Femur (tissue), 1 donor: ENCODE results near the gene FCMR.

Source experiments
- DNase-seq: peaks from one replicate; pipeline ENCODE4 v3.0.0-alpha.2; 2017

Gene FCMR, protein sequence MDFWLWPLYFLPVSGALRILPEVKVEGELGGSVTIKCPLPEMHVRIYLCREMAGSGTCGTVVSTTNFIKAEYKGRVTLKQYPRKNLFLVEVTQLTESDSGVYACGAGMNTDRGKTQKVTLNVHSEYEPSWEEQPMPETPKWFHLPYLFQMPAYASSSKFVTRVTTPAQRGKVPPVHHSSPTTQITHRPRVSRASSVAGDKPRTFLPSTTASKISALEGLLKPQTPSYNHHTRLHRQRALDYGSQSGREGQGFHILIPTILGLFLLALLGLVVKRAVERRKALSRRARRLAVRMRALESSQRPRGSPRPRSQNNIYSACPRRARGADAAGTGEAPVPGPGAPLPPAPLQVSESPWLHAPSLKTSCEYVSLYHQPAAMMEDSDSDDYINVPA

DNA sequence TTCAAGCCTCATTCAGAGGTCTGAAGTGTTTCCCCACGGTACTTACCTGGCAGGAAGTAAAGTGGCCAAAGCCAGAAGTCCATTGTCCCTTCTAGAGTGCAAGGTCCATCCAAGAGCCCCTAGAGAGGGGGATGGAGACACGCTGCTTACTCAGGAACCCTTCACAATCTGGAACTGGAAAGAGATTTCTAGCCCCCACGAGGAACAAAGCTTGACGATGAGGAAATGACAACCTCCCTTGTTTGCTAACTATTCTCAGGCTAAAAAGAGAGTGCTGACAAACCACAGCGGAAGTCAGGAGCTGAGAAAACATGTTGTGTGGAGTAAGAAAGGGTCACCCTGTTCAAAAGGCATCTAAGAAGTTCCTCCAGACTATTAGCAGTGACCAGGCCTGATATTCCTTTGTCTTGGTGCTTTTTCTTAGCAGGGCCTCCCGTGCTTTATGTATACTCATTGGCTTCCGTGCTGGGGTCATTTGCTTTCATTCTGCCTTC lies at the start of gene FCMR:
FCMR (minus strand) TSS at position 170 of the 494 bp plus-strand sequence; CDS start at position 83, 87 bp downstream.
- DNase-seq, result peak; percentile 46

DNA sequence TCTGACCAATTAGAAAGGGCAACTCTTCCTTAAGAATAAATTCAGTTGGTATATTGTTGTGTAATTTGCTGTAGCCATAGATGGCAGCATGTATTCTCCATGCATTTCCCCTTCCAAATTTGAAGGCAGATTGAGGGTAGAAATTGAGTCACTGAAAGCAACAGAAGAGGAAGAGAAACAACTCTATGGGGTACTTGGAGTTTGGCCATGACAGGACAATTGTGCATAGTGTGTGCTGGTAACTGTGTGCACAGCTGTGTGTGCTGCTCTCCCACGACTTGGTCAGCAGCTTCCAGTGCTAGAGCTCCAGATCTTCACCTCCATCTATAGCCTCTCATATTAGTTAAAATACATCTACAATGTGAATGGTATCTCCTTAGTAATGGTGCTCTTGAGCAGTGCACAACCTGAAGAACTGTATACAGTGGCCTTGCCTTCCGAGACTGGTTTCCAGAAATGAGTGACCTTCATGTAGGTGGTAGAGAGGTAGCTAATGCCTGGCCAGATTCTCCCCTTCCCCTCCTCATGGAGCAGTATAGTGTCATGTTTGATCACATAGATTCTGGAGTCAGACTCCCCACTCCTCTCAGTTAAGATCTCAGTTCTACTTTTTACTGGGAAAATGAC lies 49.4 kb upstream of the FCMR start:
- DNase-seq, result no peak

DNA sequence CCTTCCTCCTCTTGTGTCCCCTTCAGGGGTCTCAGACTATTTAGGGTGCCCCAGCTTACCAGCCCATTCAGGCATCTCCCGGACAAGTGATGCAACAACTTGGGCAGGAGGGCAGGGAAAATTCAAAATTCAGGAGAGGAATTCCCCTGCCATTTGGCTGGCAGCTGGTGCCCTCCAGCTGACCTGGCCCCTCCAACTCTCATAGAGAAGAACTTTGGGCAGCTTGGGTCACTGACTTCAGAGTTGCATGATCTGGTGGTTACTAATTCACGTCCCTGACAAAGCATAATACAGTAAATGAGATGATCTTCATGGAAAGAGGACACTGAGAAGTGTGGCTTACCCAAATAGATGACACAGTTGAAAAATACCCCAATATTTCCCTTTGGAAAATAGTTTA lies 48.7 kb upstream of the FCMR start, which contains the start of gene FCAMR:
FCAMR (minus strand) TSS at position 15 of the 400 bp plus-strand sequence. CDS start 335 bp downstream, outside the sequence.
- no peak for DNase-seq

DNA sequence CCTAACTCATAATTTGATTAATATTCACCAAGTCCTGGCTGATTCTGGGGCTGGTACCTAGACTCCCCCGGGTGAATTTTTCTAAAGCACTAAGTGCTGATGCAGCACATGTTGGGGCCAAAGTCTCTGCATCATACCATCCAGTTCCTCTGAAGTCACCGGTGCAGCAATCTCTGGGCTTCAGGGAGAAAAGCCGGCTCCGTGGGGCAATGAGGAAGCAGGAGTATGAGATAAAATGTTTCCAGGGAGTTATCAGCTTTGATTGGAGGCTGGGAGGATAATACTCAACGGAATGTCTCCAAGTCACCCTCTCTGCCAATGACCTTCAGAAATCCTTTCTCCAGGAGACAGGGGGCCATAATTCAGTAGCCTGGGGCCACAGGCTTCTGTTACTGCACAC lies 47.3 kb upstream of the FCMR start:
- no peak for DNase-seq

DNA sequence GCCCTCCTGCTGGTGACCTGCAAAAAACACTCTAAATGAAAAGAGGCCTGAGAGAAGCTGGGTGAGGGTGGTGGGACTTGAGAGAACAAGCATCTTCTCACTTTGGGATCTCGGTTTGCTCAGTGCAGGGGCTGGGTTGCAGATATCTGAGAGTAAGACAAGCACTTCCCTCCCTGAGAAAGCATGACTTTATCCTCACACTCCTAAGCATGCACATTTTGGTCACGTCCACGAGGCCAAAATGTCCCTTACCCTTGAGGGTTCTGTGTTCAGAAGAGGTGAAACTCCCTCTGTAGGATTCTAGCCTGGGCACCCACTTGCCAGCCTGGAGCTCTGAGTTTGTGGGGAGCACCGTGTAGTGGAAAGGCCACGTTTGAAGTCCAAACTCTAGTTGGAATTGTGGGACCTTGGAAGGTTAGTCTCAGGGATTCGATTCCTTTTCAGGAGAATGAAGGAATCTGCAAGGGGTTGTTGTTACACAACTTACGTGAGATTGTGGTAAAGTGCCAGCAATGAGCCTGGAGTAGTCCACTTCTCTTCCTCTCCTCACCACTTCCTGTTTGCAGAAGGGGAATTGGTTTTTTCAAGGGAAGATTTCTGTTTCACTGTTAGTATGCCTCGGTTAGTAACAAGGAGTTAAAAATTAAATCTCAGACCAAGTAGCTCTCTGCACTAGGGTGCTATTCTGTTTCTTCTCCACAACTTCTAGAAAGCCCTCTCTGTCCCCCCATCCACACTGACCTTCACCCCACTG lies 45.5 kb upstream of the FCMR start:
- DNase-seq, result no peak

DNA sequence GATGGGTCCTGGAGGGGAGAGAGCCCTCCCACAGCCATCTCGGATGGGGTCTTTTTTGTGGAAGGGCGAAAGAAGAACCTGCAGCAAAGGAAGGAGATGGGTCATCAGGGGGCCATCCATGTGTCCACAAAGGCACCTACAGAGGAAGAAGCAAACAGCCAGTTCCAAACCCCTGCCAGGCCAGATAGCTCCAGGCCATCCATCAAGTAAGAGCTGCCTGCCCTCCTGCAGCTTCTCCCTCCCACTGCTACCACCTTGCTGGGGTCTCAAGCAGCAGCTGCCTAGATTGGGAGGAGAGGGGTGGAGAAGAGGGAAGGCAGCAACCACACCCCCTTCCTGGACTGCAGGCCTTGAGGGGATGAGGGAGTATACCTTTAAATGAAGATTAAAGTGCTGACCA lies 44.0 kb upstream of the FCMR start:
- no peak for DNase-seq

DNA sequence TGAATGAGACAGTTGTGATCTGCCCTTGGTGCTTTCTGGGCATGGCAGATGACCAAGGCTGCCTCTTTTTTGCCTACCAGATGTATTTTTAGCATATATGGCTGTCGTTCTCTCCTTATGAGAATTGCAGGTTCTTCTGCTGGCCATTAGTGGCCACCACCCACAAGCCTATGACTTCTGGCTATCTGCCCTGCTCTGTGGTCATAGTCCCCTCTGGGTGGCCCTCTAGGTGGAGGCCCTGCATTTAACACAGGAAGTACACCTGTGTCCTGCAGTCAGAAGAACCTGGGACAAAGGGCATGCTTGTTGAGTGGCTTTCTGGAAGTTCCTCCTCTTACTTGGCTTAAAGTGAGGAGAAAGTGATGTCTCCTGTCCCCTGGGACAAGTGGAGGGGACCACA lies 42.0 kb upstream of the FCMR start:
- DNase-seq, result no peak

DNA sequence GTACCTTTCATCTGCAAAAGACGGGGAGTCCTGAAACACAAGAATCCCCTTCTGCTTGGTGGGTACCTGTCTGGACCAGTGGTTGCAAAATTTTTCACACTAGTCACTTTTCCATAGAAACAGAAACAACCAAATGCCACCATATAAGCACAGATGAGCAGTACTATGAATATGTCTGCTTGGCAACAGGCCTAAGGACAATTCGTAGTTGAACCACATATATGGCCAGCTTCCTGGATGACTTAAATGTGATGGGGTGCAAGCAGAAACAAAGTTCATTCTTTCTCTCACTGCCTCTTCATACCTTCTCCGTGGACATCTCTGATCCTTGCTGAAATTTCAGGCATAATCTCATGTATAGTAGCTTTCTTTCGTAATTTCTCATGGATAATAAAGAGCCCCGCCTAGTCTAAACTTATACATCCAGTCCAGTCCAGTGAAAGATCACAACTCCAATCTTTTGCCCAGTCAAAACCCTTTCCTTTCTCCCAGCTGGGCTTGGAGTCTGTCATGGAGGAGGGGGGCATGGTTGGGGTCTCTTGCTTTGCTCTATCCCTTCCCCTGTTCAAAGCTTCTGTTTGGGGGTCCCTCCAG lies 41.5 kb upstream of the FCMR start:
- DNase-seq, result no peak

DNA sequence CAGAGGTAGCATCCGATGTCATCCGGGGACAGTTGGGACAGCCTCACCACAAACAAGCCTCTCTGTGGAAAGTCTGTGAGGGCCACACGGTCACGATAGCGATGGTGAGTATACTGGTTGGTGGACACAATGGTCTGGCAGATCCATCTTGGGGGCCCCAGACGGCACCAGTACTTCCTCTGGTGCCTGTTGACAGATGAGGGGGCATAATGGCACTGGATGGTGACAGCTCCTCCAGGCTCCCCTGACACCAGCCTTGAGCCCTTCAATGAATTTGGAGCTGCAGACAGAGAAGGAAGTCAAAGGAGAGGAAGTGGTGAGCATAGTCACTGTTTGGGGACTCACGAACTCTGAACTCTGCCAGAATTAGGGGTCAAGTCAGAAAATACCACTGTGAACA lies 40.5 kb upstream of the FCMR start:
- no peak for DNase-seq

DNA sequence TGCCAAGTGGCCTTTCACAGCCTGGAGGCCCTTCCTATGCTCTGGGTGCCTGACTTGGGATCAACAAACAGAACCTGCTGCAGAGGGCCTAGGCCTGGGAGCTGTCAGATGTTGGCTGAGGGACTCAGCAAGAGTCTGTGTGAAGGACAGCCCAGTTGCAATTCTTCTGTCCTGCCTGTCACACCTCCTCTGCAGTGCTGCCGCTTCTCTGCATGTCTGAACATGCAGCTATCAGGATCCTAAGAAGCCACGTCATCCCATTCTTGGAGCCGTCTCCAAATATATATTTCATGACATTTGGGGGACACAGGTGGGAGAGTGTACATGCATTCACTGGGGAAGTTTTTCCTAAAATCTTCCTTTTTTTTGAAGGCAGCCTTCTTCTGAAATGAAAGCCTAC lies 39.9 kb upstream of the FCMR start:
- DNase-seq, result no peak

DNA sequence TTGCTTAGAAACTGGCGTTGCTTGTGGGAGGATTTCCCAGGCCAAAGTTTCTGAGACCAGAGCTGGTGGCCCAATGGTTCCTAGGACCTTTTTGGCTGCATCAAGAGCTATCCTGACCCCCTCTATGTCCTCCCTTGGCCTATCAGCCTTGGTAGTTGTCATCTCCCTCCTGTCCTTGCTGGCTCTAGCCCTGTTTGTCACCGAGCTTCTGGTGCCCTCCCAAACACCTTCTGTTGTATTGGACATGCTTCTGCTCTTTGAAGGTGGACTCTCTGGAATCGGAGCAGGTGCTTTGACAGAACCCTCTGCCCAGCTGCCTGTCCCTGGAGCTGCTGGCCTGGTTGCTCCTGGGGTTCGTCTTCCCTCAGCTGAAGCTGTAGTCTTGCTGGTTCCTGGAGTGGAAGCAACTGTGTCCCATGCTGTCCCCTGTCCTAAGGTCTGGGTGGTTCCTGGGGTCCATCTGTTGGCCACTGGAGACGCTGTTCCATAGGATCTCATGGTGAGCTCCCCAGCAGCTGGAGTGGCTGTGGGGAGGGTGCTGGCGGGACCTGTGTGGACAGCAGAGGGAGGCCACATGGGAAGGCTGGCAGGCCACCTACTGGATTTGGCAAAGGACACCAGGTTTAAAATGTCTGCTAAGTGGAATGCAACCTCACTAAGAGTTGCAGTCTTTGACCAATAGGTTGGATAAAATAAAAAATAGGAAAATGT lies 39.1 kb upstream of the FCMR start:
- no peak for DNase-seq

DNA sequence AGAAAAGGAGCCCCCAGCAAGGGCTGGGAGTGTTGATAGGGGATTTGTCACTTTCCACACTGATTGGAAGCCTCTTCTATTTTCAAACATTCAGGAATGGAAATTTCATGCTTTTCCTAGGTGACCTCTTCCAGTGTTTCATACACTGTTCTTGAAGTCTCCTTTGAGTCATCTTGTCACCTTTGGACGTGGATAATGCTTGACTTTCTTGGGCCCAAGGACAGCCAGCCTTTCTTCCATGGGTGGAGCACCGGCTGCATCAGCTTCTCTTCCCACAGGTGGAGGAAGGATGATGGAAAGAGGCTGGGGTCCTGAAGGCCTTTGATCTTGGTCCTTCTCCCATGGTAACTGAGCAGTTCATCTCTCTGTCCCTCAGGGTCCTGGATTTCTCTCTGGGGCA lies 36.4 kb upstream of the FCMR start:
- DNase-seq, result no peak

DNA sequence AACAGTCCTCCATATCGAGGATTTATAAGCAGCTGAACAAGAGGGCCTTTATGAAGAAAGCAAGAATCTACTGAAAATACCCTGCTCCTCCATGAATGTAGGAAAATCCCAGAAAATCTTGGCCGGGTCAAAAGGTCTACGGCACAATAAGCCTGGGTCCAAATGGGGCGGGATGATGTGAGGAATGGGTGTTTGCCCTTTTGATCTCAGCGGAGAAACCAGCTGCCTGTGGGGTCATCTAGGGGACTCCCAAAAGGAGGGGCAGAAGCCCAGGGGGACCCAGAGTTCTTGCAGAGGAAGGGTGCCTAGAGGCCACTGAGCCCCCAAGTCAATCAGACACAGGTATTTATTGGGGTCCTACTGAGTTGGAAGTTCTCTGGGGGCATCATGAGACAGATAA lies 35.9 kb upstream of the FCMR start:
- DNase-seq, result no peak

DNA sequence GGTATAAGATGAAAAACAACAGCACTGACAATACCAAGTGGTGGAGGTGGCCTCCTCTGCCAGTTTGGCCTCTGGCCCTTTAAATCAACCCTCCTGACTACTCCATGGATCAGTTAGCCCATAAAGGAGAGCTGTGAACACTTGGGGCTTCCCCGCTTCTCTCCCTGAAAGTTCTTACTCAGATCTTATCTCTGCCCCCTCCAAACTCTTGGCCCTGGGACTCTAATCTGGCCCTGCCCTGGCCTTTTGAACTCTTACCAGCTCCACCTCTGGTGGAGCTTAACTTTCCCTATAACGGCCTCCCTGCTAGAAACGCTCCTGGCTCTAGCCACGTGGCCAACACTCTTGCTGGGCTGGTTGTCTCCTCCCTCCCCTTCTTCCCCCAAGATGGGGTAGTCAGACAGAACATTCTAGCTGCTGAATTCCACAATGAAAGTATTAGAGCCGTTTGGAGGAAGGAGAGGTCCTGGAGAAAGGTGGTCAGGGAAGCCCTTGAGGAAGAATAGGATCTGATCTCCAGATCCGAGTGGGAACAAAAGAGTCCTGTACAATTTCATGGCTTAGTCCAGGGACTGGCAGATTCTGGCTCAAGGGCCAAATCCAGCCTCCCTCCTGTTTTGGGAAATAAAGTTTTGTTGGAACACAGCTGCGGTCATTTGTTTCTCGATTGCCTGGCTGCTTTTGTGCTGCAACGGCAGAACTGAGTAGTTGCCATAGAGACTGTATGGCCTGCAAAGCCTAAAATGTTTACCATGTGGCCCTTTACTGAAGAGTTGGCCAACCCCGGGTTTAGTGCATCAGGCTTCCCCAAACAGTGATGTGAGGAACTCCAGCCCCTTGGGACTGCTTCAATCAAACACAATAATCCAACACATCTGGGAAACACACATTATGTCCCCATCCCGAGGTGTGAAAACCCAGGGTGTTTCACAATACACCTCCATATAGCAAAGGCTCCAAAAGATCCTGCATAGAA lies 34.0 kb upstream of the FCMR start:
- DNase-seq, result peak; percentile 28

DNA sequence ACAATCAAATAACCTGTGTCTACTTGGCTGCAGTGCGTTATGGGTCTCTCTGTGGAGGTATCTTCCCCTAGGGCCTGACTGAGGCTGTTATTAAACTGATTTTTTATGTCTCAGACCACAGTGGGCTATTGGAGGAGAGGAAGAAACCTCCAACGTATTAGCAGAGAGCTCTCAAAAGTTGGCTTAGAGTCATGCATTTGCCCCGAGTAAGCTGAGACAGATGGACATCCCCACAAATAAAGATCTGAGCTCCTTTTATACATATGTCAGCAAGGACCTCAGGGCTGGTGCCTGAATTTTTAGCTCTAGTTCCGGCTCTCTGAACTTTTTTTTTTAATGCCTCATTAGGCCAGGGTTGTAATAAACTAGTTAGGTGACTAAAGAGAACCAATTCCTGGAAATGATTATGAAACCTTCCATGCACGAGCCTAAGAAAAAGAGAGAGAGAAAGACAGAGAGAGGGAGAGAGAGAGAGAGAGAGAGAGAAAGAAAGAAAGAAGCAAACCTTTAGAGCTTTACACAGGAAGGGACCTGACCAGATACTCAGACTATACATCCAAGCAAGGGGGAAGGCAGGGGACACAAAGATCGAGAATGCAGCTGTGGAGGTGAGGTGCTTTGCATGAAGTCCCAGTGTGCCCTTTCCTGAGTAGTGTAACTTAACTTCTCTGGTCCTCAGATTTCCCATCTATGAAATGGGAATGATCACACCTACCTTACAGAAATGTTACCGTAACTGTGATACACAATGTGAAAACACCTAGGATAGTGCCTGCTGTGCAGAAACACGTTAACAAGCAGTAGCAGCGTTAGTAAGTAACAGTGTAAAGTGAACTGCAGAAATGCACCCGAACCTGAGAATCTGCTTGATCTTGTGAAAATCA lies 33.0 kb upstream of the FCMR start:
- DNase-seq, result no peak

DNA sequence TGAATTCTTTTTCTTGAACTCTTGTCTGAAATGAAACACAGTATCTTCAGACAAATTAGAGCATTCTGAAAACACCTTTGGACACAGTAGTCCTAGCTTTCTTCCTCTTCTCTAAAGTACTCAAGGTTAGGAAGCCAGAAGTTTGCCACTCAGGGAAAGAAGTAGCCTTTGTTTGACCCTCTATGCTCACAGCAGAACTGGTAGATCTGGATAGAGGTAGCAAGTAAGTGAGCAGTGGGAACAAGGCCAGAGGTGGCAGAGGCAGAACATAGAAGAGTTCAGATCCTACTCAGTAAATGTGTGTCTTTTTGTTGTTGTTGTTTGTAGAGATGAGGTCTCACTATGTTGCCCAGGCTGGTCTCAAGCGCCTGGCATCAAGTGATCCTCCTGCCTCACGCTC lies 31.9 kb upstream of the FCMR start:
- DNase-seq, result no peak

DNA sequence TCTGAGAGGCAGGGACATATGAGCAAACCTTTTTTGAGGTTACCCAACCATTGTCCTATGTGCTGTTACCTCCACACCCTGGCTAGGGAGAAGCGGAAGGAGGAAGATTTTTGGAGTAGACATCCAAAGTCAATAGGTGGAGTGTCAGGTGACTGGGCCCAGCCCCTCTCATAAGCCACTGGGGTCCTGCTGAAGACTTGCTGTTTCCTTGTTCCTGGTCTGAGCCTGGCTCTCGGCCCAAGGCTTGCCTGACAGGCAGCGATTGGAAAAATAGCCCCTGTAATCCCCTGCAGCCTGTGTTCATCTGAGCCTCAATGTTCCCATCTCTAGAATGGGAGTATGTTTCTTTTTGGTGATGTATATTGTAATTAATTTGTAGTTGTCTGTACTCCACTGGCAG lies 31.4 kb upstream of the FCMR start:
- no peak for DNase-seq

DNA sequence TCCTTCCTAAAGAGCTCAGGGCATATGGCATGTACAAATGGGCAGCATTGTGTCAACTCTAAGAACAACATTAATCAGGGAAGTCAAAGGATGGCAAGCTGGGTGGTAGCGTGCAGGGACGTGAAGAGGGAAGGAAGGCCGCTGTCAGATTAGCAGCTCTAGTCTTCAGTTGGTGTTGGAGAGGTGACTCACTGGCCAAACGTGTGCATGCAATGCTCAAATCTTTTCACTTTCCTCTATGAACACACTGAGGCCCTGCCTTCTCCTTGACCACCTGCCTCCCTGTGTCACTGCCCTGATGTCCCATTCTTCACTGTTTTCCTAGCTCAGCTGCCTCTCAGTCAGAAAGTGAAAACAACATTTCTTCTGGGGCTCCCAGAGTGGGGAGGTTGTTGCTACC lies 30.4 kb upstream of the FCMR start:
- no peak for DNase-seq

DNA sequence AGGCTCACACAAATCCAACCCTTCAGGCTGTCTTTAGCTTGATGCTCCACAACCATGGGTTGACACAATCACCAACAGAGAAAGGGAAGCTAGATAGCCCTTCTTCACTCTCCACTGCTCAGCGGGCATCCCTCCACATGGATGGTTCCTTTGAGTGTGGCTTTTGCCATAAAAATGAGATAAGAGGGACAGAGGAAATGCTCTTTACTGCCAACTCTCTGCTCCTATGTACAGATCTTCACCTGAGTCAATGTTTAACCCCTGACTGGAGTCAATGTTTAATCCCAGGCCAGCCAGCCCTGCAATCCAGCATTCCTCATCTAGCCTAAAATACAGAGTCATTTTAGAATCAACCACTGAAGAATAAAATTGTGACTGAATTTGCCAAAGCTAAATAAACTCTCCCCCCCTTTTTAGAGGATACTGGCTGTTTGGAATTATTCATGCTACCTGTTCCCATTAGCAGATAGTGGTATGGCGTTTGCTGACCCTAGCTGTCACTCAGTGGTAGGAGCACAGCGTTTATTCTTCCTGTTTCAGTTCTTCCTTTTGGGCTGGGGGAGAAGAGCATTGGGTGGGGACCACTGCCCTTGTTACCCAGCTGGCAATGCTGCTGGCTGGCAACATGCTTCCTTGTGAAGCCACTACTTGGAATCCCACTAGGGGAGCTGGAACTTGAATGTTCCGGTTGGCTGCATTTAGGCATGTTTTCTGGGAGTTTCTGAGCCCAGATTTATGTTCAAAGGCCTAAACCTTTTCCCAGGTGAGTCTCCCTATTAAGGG lies 29.8 kb upstream of the FCMR start:
- DNase-seq, result no peak
